Activated CD4-positive, alpha-beta T cell treated with anti-CD3 and anti-CD28 coated beads for 48 hours (primary cell): ENCODE results near the gene CHRNB4.
A peak's percentile ranks its signal among the peaks of the same experiment; 100 is the strongest.
"Not testable (repeated sequence)": the region's sequence is repeated elsewhere in the genome, so short reads cannot be mapped to it uniquely, and the experiment has no call there.

Experiments
- DNase-seq: peaks from one replicate; pipeline ENCODE4 v3.0.0-alpha.2; 2020

The CHRNB4 gene

GRCh38 chr15:78641102-78641748 is at the start of gene CHRNB4:
Gene CHRNB4 (minus strand): TSS chr15:78641210. CDS start chr15:78641133, 77 bp downstream.
- DNase-seq, result peak; percentile 33

GRCh38 chr15:78689626-78690025 is 48.6 kb upstream of the CHRNB4 start:
- DNase-seq, result no peak

- no peak for DNase-seq
Measured at GRCh38 chr15:78685925-78686324, 44.9 kb upstream of the CHRNB4 start.

- no peak for DNase-seq
Measured at GRCh38 chr15:78685159-78685921, 44.3 kb upstream of the CHRNB4 start.

- no peak for DNase-seq
Measured at GRCh38 chr15:78684657-78685056, 43.6 kb upstream of the CHRNB4 start.

- DNase-seq, result not testable (repeated sequence)
Measured at GRCh38 chr15:78683599-78683998, 42.6 kb upstream of the CHRNB4 start.

GRCh38 chr15:78682693-78683410 is 41.8 kb upstream of the CHRNB4 start:
- DNase-seq, result no peak

- no peak for DNase-seq
Measured at GRCh38 chr15:78682004-78682651, 41.1 kb upstream of the CHRNB4 start.

GRCh38 chr15:78681281-78682003 is 40.4 kb upstream of the CHRNB4 start:
- DNase-seq, result no peak

GRCh38 chr15:78680431-78681075 is 39.5 kb upstream of the CHRNB4 start:
- no peak for DNase-seq

GRCh38 chr15:78679089-78679511 is 38.1 kb upstream of the CHRNB4 start:
- DNase-seq, result no peak

GRCh38 chr15:78676424-78677110 is 35.6 kb upstream of the CHRNB4 start:
- DNase-seq, result no peak

GRCh38 chr15:78675617-78676360 is 34.8 kb upstream of the CHRNB4 start:
- DNase-seq, result no peak

GRCh38 chr15:78675206-78675605 is 34.2 kb upstream of the CHRNB4 start:
- no peak for DNase-seq

- DNase-seq, result no peak
Measured at GRCh38 chr15:78673917-78674444, 33.0 kb upstream of the CHRNB4 start.

GRCh38 chr15:78673476-78673875 is 32.5 kb upstream of the CHRNB4 start:
- DNase-seq, result no peak

GRCh38 chr15:78672285-78673014 is 31.4 kb upstream of the CHRNB4 start:
- no peak for DNase-seq

GRCh38 chr15:78671626-78672211 is 30.7 kb upstream of the CHRNB4 start:
- DNase-seq, result no peak

- no peak for DNase-seq
Measured at GRCh38 chr15:78668987-78669386, 28.0 kb upstream of the CHRNB4 start.
